Hindlimb muscle (tissue), 1 donor: ENCODE measurements around the gene PIH1D1. TPM values are rescaled to one million over a fixed set of nuclear protein-coding genes. Genes with fewer than 3 reads are reported as not detected.
A peak's percentile ranks its signal among the peaks of the same experiment; 100 is the strongest.
"Not testable (repeated sequence)": the region's sequence is repeated elsewhere in the genome, so short reads cannot be mapped to it uniquely, and the experiment has no call there.

Source experiments
- DNase-seq: peaks from one replicate; pipeline ENCODE4 v3.0.0-alpha.2; 2013
- polyA plus RNA-seq: library from polyadenylated mRNA; unstranded; fragments of 120-200 nt; gene quantifications from one replicate; pipeline ENCODE4 v1.2.1, GENCODE V29; 2013; ENCODE audit not compliant: insufficient read length

PIH1D1 gene
- polyA plus RNA-seq, 1 donor: 43.8 TPM

DNA sequence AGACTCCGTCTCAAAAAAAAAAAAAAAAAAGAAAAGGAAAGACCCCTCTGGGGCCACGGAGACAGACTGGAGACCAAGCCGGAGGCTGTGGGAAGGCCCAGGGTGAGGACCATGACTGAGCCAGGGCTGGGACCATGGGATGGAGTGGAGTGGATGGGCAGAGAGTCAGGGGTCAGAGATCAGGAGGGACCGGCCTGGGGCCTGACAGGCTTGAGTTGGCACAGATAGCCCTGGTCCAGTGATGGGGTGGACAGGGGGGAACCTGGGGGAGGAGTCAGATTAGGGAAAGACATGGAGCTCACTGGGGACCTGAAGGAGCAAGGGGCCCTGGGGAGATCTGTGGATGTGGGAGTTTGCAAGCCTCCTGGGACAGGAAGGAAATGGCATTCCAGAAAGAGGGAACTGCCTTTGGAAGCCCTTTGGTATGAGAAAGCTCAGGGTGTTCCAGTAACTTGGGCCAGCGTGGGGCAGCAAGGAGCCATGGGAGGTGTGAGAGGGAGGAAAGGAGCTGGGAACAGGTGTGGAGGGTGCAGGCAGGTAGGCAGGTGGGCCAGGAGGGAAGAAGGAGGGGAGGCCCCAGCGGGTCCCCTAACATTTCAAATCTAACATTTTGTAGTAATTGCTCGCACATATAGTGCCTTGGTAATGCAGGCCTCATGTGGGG lies 29.5 kb upstream of the PIH1D1 start:
- DNase-seq: no peak

DNA sequence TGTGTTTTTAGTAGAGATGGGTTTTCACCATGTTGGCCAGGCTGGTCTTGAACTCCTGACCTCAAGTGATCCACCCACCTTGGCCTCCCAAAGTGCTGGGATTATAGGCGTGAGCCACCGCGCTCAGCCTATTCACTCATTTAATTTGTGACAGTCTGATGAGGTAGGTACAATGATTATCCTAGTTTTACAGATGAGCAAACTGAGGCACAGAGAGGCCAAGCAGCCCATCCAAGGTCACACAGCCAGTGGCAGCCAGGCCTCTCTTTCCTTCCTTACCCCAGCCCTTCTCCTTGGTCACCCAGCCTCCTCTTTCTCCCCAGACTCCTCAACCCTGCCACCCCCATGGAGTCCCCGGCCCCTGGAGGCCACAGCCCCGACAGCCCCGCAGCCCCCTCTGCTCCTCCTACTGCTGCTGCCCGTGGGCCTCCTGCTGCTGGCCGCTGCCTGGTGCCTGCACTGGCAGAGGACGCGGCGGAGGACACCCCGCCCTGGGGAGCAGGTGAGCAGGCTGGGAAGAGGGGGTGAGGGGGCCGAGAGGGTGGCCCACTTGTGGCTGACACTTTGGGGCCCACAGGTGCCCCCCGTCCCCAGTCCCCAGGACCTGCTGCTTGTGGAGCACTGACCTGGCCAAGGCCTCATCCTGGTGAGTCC lies 28.5 kb upstream of the PIH1D1 start:
- no peak for DNase-seq

DNA sequence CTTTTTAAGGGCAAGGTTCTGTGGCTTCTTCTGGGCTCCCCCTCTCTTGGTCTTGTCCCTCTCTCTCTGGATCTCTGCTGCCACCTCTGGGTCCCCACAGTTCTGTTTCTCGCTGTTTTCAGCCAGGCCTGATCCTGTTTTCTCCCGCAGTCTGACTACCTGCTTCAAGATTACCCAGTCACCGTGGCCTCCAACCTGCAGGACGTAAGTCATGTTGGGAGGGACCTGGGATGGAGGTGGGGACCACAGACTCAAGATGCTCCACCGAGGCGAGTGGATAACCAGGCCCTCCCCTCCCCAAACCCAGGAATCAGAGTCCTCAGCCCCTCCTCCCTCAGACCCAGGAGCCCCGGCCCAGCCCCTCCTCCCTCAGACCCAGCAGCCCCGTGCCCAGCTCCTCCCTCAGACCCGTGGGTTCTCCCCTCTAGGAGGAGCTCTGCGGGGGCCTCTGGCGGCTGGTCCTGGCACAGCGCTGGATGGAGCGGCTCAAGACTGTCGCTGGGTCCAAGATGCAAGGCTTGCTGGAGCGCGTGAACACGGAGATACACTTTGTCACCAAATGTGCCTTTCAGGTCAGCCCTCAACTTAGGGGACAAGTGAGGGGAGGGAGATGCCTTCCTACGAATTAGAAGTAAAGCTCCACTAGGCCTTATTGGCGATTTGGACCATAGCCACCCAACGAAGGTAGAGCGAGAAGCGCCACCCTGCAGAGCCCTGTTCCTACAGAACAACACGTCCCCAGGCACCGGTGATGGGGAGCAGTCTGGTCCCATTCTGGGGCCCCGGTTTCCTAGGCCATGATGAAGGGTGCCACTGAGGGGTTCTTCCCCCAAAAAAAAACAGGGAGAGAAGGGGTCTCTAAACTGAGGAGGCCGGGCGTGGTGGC lies 24.6 kb upstream of the PIH1D1 start:
- DNase-seq: no peak

DNA sequence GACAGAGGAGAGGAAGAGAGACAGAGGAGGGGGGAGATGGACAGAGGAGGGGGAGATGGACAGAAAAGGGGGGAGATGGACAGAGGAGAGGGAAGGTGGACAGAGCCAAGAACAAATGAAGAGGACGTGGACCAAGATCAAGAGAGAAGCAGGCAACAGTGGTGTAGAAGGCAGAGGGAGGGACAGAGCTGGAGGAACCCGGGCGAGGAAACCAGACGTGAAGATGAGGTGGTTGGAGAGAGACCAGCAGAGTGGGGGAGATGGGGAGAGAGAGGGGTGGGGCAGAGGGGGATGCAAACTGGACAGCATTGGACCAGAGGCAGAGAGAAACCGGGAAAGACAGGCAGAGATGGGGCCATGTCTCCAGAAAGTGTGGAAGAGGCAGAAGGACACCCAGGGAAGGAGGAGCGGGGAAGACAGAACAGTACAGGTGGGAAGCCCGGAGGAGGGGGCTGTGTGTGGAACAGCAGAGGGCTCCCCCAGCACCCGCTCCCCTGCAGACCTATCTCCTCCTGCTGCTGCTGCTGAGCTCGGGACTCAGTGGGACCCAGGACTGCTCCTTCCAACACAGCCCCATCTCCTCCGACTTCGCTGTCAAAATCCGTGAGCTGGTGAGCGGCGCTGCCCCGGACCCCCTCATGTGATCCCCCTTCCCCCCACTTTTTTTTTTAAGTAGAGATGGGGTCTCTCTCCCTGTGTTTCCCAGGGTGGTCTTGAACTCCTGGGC lies 23.7 kb upstream of the PIH1D1 start:
- no peak for DNase-seq

DNA sequence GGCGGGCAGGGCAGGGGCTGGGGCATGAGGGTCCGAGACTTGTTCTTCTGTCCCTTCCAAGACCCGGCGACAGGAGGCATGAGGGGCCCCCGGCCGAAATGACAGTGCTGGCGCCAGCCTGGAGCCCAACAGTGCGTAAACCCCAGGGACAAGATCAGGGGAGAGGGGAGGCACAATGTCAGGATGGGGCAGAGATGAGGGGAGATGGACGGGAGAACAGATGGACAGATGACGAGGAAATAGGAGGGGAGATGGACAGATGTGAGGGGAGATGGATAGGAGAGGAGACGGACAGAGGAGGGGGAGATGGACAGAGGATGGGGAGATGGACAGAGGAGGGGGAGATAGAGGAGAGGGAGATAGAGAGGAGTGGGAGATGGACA lies 22.9 kb upstream of the PIH1D1 start:
- no peak for DNase-seq

DNA sequence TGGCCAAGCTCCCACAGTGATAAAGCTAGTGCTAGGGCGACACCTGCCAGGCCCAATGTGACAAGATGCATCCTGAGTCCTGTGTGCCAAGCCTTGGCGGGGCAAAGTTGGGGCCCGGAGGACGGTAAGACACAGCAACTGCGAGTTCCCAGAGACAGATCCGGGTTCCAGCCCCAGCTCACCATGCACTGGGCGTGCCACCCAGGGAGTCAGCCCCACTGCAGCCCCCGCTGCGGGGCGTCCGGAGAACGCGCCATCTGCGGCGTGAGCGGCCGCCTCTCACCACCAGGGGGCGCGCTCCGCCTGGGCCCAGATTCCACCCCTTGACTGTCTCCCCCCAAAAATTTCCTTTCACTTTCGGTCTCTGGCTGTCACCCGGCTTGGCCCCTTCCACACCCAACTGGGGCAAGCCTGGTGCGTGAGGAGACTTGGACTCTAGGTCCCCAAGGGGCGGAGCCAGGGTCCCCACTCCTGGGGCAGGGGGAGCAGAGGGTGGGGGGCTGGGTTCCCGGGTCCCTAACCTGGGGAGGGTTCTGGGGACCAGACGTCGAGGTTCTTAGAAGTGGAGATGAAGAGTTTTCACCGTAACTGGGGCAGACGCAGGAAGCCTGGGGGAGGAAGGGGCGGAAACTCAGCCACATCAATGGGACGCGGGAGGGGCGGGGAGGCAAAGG lies 22.4 kb upstream of the PIH1D1 start, which contains the start of gene FLT3LG:
Gene FLT3LG (plus strand): TSS at position 348 of the 674 bp plus-strand sequence. CDS start 425 bp downstream, outside the sequence.
- peak; percentile 86 for DNase-seq

DNA sequence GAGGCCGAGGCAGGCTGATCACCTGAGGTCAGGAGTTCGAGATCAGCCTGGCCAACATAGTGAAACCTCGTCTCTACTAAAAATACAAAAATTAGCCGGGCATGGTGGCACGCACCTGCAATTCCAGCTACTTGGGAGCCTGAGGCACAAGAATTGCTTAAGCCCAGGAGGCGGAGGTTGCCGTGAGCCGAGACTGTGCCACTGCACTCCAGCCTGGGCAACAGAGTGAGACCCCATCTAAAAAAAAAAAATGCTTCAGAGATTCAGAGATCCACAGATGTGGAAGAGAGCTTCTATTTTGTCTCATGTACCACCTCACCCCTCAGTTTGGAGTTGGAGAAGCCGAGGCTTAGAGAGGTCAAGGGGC lies 21.9 kb upstream of the PIH1D1 start:
- not testable (repeated sequence) for DNase-seq

DNA sequence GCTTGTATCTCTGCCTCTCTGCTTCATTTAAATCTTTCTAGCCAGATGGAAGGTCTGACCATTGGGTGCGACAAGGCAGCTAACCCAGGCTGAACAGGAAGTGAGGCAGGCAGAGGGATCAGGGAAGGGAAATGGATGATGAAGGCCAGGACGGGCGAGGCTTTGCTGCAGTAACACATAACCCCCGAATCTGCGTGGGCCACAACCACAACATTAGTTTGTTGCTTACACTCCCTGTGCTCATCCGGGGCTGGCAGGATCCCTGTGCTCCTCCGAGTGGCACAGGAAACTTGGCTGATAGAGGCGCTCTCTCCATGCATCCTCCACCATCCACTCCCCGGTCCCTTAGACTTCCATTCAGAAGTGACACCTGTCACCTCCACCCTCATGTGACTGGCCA lies 21.3 kb upstream of the PIH1D1 start:
- DNase-seq: no peak

DNA sequence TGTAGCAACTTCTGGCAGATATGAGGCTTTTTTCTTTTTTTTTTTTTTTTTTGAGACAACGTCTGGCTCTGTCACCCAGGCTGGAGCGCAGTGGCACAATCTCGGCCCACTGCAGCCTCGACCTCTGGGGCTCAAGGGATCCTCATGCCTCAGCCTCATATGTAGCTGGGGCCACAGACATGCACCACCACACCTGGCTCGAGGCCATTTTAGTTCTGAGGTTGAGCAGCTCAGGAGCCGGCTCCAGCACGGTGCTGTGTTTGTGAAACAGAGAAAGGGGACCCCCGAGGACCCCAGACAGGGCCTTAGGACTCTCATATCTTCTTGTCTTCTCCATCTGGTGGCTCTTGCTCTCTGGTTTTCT lies 19.0 kb upstream of the PIH1D1 start:
- DNase-seq: no peak

DNA sequence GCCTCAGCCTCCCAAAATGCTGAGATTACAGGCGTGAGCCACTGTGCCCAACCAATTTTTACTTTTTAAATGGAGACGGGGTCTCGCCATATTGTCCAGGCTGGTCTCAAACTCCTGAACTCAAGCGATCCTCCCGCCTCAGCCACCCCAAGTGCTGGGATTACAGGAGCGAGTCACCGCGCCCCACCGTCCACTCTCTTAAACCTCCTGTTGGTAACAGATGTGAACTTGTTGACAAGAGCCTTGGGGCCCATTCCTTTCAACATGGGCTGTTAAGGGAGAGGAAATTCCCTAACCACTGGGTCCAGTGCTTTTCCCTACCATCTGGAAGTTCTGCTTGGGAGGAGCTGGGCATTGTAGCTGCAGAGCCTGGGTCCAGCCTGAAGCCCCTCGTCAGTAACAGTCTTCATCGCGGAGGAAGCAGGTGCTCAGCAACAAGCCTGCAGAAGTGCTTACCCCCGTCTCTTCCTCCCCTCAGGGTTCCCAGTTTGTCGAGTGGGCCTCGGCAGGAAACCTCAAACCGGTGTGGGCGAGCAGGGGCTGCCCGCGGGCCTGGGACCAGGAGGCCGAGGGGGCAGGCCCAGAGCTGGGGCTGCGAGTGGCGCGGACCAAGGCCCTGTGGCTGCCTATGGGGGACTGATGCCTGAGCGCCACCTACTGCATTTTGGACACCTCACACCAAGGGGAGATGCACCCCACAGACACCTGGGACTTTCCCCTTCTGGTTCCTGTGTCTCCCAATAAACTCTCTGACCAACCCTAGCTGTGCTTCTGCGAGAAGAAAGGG lies 18.4 kb upstream of the PIH1D1 start:
- DNase-seq: no peak

DNA sequence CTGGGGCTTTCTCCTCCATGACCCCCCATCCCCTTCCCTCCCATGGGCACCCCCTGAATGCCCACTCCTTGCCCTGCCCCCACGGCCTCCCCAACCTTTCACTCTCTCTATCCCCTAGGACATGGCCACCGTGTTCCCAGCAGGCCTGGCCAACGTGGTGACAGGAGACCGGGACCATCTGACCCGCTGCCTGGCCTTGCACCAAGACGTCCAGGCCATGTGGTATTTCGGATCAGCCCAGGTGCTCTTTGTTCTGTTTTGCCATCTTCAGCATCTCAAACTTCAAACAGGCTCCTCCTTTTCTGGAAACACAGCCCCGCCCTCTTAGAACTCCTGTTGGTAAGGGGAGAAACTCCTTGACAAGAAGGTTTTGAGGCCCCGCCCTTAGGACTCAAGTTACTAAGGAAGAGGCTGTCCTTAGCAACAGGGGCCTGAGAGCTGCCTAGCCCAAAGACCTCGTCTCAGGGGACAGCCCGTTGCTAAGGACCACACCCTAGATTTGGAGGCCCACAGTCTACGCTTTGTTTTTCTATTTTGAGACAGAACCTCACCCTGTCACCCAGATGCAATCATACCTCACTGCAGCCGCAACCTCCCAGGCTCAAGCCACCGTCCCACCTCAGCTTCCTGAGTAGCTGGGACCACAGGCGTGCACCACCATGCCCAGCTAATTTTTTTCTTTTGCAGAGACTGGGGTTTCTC lies 17.3 kb upstream of the PIH1D1 start:
- peak; percentile 85 for DNase-seq

DNA sequence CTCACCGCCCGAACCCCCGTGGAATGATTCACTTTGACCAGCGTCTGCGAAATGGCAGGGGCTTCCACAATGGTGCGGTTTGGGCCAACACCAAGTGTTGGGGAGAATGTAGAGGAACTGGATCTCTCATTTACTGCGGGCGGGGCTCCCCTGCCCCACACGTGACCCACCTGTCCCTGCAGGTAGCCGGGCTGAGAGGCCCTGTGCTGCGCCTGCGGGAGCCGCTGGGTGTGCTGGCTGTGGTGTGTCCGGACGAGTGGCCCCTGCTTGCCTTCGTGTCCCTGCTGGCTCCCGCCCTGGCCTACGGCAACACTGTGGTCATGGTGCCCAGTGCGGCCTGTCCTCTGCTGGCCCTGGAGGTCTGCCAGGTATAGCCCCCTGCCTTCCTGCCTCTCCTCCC lies 16.6 kb upstream of the PIH1D1 start:
- DNase-seq: no peak

DNA sequence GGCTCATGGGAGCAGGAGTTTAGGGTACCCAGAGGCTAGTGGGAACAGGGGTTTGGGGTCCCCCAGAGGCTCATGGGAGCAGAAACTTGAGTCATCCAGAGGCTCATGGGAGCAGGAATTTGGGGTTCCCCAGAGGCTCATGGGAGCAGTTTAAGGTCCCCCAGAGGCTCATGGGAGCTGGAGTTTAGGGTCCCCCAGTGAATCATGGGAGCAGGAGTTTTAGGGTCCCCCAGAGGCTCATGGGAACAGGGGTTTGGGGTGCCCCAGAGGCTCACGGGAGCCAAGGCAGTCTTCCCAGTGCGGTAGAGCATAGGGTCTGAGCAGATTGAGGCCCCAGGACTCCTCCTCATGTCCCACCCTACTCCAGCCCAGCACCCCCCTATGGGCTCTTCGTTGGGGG lies 13.8 kb upstream of the PIH1D1 start:
- no peak for DNase-seq

DNA sequence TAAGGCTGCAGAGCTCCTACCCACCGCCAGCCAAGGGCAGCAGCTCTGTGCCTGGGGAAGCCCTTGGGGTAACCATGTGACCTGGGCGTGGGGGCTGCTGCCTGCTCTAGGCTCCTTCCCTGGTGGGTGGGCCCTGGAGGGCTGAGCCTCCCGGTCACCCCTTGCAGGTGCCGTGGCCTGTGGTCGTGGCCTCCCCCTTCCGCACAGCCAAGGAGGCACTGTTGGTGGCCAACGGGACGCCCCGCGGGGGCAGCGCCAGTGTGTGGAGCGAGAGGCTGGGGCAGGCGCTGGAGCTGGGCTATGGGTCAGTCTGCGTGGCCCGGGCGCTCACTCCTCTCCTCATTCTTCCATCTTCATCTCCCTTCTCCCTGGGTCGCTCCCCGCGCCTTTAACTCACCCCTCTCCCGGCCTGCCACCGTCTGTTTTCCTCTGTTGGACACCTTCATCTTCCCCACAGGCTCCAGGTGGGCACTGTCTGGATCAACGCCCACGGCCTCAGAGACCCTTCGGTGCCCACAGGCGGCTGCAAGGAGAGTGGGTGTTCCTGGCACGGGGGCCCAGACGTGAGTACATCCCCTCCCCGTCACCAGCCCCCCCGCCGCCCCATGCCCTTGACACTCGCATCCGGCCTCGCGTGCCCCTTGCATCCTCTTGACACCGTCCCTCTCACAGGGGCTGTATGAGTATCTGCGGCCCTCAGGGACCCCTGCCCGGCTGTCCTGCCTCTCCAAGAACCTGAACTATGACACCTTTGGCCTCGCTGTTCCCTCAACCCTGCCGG lies 12.5 kb upstream of the PIH1D1 start:
- no peak for DNase-seq

DNA sequence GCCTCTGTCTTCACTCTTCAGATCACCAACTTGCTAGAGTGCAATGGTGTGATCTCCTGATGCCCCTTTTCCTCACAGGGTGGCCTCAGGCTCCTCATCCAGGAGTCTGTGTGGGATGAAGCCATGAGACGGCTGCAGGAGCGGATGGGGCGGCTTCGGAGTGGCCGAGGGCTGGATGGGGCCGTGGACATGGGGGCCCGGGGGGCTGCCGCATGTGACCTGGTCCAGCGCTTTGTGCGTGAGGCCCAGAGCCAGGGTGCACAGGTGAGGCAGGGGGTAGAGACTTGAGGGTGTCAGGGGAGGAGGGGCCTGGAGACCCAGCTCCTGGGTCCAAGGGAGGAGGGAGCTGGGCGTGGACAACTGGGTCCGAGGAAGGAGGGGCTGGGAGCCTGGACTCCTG lies 10.9 kb upstream of the PIH1D1 start:
- no peak for DNase-seq

DNA sequence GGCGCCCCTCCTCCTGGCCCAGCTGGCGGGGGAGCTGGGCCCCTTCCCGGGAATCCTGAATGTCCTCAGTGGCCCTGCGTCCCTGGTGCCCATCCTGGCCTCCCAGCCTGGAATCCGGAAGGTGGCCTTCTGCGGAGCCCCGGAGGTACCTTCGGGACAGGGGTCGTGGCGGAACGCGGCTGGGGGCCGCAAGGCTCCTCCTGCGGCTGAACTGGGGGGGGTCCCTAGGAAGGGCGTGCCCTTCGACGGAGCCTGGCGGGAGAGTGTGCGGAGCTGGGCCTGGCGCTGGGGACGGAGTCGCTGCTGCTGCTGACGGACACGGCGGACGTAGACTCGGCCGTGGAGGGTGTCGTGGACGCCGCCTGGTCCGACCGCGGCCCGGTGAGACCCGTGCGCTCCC lies 10.0 kb upstream of the PIH1D1 start:
- no peak for DNase-seq

DNA sequence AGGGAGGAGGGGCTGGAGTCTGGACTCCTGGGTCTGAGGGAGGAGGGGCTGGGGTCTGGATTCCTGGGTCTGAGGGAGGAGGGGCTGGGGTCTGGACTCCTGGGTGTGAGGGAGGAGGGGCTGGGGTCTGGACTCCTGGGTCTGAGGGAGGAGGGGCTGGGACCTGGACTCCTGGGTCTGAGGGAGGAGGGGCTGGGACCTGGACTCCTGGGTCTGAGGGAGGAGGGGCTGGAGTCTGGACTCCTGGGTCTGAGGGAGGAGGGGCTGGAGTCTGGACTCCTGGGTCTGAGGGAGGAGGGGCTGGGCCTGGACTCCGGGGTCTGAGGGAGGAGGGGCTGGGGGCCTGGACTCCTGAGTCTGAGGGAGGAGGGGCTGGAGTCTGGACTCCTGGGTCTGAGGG lies 9.5 kb upstream of the PIH1D1 start:
- not testable (repeated sequence) for DNase-seq

DNA sequence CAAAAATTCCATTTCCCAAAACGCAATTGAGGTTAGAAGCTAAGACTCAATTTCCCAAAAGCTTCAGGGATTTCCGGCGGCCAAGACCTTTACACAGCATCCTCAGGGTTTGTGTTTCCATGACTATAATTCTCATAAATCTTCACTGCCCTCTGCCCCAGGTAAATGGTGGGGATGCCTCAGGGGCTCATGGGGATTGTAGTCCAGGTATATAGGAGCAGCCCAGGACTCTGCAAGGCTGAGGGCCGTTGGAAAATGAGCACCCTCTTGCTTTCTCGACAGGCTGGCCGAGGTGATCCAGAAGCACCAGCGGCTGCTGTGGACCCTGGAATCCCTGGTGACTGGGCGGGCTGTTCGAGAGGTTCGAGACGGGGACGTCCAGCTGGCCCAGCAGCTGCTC lies 7.8 kb upstream of the PIH1D1 start:
- DNase-seq: no peak

DNA sequence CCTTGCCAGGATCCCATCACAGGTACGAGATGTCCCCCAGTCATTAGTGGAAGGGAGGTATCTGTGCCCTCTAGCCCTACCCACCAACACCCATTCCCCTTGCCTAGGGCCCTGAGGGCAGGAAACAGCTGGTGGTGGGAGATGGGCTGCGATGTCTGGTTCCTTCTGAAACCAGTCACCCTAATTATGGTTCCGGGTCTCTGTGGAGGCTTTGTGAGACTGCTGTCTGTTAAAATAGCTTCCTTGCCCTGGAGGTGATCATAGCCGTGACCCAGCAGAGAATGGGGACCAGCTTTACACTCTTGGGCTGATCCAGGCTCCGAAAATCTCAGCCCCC lies 6.9 kb upstream of the PIH1D1 start:
- no peak for DNase-seq

DNA sequence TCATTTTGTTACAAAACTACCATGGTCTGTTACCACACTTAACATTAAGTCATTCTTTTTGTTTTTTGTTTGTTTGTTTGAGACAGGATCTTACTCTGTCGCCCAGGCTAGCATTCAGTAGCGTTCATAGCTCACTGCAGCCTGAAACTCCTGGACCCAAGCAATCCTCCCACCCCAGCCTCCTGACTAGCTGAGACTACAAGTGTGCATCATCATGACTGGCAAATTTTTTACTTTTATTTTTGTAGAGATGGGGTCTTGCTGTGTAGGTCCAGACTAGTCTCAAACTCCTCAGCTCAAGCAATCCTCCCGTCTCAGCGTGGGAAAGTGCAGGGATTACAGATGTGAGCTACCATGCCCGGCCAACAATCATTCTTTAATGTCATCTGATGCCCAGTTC lies 4.7 kb upstream of the PIH1D1 start:
- DNase-seq: no peak
